Nephron (organoid): ENCODE measurements around the gene NETO2.

Source experiments
- H3K27ac Mint-ChIP-seq, 3 experiments: 2 replicates each; pipeline ENCODE4 v1.8.0; 2020; ENCODE audit warnings: mixed read lengths in 3 of 3, mild to moderate bottlenecking in 2 of 3, moderate library complexity in 1 of 3
- H3K27me3 Mint-ChIP-seq: 2 replicates; pipeline ENCODE4 v1.8.0; 2021; ENCODE audit warnings: low read depth, mild to moderate bottlenecking, moderate library complexity, mixed read lengths
- H3K36me3 Mint-ChIP-seq: 2 replicates; pipeline ENCODE4 v1.8.0; 2020; ENCODE audit warnings: low read depth, mixed read lengths
- H3K4me1 Mint-ChIP-seq: 2 replicates; pipeline ENCODE4 v1.8.0; 2020; ENCODE audit warnings: mixed read lengths
- H3K4me3 Mint-ChIP-seq, 3 experiments: 2 replicates each; pipeline ENCODE4 v1.8.0; 2020; ENCODE audit warnings: mild to moderate bottlenecking in 3 of 3, mixed read lengths in 3 of 3, moderate library complexity in 2 of 3
- H3K9me3 Mint-ChIP-seq: 2 replicates; pipeline ENCODE4 v1.8.0; 2020; ENCODE audit warnings: mixed read lengths
- TF ChIP-seq, protein P1 (sequence below), 3 experiments: fragments of 200-600 bp; sonication (generic); IDR thresholded peaks; one replicate each; pipeline ENCODE4 v1.5.0; 2021; ENCODE audit warnings: antibody characterized with exemption in 3 of 3; ENCODE audit not compliant: unreplicated experiment in 3 of 3

Gene NETO2

DNA sequence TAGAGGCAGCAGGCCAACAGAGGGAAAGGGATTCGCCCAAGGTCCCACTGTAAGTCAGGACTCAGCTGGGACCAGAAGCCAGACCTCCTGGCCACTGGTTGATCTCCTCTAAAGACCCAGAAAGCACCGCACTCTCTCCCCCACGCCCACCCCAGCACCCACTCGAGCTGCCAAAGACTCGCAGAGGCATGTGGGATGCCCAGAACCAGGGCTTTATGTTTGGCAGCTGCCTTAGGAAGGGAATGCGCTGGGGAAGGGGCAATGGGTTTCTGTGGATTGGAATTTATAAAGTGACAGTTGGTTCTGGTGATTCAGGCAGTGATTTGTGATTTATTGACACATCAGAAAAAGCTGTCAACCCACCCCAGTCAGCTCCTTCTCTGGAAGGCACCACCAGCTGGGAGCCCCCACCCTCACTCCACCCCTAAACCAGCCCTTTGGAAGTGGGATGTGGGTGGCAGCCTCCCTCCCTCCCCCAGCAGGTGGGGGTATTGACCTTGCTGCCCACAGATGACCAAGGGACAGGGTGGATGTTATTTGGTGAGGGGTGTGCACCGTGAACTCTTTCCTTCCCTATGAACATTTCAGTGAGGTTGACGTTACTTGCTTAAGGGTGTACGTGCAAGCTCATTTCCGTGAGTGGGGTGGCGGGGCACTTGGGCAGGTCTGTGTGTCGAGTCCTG is 93.7 kb downstream of the NETO2 start:
- H3K27me3 Mint-ChIP-seq, result peaks cover 4% of the 10 kb centered on the region
- H3K4me1 Mint-ChIP-seq, result no peaks in the 10 kb centered on the region
- H3K4me3 Mint-ChIP-seq, result no peak overlapping the region
- no peaks in the 10 kb centered on the region for H3K9me3 Mint-ChIP-seq
- no peak overlapping the region for H3K27ac Mint-ChIP-seq
- TF ChIP-seq, protein P1, sequence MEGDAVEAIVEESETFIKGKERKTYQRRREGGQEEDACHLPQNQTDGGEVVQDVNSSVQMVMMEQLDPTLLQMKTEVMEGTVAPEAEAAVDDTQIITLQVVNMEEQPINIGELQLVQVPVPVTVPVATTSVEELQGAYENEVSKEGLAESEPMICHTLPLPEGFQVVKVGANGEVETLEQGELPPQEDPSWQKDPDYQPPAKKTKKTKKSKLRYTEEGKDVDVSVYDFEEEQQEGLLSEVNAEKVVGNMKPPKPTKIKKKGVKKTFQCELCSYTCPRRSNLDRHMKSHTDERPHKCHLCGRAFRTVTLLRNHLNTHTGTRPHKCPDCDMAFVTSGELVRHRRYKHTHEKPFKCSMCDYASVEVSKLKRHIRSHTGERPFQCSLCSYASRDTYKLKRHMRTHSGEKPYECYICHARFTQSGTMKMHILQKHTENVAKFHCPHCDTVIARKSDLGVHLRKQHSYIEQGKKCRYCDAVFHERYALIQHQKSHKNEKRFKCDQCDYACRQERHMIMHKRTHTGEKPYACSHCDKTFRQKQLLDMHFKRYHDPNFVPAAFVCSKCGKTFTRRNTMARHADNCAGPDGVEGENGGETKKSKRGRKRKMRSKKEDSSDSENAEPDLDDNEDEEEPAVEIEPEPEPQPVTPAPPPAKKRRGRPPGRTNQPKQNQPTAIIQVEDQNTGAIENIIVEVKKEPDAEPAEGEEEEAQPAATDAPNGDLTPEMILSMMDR (IDR thresholded peaks at IDR 0.05; ENCODE audit: unreplicated experiment in 3 of 3), result no peak
- no peaks in the 10 kb centered on the region for H3K36me3 Mint-ChIP-seq

DNA sequence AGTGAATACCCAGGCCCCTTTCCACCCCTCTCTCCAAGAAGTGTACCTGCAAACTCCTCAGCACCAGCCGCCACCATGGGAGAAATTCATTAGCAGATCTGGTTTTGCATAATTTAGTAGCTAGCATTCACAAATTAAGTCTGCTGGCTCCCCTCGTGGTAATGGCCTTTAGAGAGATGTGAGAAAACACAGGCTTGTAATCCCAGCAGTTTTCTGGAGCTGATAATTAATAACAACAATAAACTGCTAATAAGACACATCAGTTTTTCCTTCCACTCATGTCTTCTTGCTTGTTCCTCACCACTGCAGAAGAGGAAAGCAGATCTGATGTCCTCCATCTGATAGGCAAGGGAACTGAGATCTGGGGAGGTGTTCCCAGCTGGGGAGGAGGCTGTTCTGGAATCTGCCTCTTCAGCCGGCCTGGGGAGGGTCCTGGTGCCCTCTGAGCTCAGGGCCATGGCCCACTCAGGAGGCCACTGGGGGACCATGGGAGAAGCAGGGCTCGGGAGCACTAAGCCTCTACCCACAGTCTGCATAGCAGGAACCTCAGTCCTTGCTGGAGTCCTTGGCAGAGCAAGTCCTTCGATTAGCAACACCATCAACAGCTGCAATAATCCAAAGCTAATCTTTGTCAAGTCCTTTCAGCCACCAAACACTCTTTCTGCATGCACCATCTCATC is 96.1 kb downstream of the NETO2 start:
- no peaks in the 10 kb centered on the region for H3K36me3 Mint-ChIP-seq
- H3K9me3 Mint-ChIP-seq, result no peaks in the 10 kb centered on the region
- TF ChIP-seq, protein P1 (IDR thresholded peaks at IDR 0.05; ENCODE audit: unreplicated experiment in 3 of 3), result no peak
- H3K4me3 Mint-ChIP-seq, result no peak overlapping the region
- H3K27ac Mint-ChIP-seq, result no peak overlapping the region
- peaks cover 4% of the 10 kb centered on the region for H3K27me3 Mint-ChIP-seq
- no peaks in the 10 kb centered on the region for H3K4me1 Mint-ChIP-seq

DNA sequence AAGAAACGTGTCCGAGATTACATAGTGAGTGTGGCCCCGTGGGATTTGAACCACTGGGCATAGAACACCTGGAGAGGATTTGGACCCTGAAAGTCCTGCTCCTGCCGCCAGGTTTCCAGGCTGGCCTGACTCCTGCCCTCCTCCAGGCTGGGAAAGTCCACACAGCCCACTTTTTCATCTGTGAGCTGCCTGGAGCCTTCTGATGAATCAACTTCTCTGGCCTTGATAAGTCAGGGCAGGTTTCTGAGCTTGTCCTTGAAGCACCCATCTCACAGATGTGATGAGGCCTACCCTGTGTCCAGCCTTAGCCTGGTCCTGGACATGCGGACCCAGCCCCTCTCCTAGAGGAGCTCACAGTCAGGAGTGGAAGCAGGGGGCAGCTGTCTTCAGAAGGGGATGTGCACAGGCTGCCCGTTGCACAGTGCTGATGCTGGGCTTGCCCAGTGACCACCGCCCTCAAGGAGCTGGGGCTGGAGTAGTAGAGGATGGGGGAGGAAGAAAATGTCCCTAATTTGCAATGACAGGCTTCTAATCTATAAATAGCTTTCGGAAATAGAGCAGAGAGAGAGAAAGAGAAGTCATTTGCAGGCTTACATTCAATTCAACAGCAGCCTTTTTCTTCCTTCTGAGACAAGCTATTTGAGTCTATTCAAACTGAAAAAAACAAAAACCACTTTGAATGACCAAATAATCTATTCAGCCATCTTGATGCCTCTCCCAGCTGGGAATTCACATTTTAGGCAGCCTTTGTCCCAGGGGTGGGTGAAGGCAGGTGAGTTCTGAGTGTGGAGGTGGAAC is 96.8 kb downstream of the NETO2 start:
- Mint-ChIP-seq H3K9me3 (no peaks in the 10 kb centered on the region), H3K27ac (no peak overlapping the region), H3K4me3 (no peak overlapping the region), H3K4me1 (no peaks in the 10 kb centered on the region), H3K27me3 (peaks cover 4% of the 10 kb centered on the region), H3K36me3 (no peaks in the 10 kb centered on the region)
- TF ChIP-seq, protein P1 (IDR thresholded peaks at IDR 0.05; ENCODE audit: unreplicated experiment in 3 of 3), result no peak

DNA sequence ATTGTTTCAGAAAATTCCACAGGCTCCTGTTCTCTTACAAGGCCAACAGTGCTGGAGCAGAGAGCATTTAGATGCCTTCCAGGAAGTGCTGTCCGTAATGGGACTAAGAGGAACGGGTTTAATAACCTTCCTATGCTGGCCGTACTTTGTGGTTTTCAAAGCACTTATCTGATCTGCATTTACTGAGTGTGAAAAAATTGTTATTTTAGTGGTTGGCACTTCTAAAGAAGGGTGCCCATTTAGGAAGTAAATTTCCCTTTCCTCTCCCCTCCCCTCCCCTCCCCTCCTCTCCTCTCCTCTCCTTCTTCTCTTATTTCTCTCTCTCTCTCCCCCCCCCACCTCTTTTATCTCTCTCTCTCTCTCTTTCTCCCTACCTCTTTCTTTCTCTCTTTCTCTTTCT is 98.3 kb downstream of the NETO2 start:
- Mint-ChIP-seq H3K27me3 (peaks cover 4% of the 10 kb centered on the region), H3K4me3 (no peak overlapping the region), H3K4me1 (no peaks in the 10 kb centered on the region), H3K9me3 (no peaks in the 10 kb centered on the region), H3K36me3 (no peaks in the 10 kb centered on the region), H3K27ac (peak overlapping the region in 1 of 3 experiments; percentile 66)
- TF ChIP-seq, protein P1 (IDR thresholded peaks at IDR 0.05; ENCODE audit: unreplicated experiment in 3 of 3), result no peak

DNA sequence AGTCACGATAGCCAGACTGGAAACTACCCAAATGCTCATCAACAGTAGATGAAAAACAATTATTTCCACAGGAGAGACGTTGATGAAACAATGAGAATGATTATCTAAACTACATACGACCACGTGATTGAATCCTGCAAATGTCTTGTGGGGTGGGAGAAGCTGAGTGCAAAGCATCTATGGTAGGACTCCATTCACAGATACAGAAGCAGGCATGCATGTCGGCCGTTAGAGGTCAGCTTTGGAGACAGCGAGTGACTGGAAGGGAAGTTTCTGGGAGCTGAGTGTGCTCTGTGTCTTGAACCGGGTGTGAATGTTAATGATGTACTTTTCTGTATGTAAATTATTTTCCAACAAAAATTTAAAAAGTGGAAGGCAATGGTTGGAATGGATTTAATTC is 98.7 kb downstream of the NETO2 start:
- no peaks in the 10 kb centered on the region for H3K9me3 Mint-ChIP-seq
- H3K27ac Mint-ChIP-seq, result peak overlapping the region in 1 of 3 experiments; percentile 66
- H3K4me3 Mint-ChIP-seq, result no peak overlapping the region
- H3K27me3 Mint-ChIP-seq, result peaks cover 7% of the 10 kb centered on the region
- TF ChIP-seq, protein P1 (IDR thresholded peaks at IDR 0.05; ENCODE audit: unreplicated experiment in 3 of 3), result no peak
- H3K36me3 Mint-ChIP-seq, result no peaks in the 10 kb centered on the region
- no peaks in the 10 kb centered on the region for H3K4me1 Mint-ChIP-seq
